C4-2B (cell line): ENCODE data around the gene FCN2.

Experiments used
- H3K27ac ChIP-seq: fragments of 450-650 bp; 2 replicates; pipeline ENCODE4 v1.5.1; 2017
- CTCF ChIP-seq: fragments of 450-650 bp; conservative IDR thresholded peaks from 2 replicates; pipeline ENCODE4 v1.5.1; 2017; ENCODE audit warnings: mild to moderate bottlenecking
- ZFX ChIP-seq: fragments of 450-650 bp; IDR thresholded peaks from 2 replicates; pipeline ENCODE4 v1.6.1; 2017

The FCN2 gene

GRCh38 chr9:134864821-134865190, 15.8 kb upstream of the FCN2 start:
- TF ChIP-seq CTCF (no peak), ZFX (no peak)
- H3K27ac ChIP-seq, result peak overlapping the region; percentile 62

DNA sequence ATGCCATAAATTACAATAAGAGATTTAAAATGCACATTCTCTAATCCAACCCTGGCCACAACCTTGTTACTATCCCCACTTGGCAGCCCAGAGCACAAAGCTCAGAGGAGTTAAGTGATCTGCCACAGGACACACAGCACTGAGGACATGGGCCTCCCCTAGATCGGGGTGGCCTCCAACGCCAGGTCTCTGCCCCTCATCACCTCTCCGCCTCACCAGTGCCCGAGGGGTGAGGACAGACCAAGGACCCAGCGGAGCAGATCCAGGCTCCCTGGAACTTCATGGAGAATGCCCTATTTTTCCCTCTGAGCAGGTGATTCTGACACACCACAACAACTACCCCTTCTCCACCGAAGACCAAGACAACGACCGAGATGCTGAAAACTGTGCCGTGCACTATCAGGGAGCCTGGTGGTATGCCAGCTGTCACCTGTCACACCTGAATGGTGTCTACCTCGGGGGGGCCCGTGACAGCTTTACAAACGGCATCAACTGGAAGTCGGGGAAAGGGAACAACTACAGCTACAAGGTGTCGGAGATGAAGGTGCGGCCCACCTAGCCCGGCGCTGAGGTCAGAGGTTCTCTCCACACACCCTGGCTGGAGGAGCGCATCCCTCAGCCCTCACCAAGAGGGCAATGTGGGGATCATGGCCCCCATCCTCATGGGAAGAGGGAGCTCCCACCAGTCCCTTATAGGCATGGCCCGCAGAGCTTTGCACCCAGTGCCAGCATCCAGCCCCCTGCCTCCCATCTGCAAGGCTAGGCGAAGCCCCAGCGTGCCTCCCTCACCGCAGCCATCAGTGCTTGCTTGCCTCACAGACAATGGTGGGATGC, 12.5 kb upstream of the FCN2 start:
- no peak overlapping the region for H3K27ac ChIP-seq
- TF ChIP-seq ZFX (no peak), CTCF (no peak)

- TF ChIP-seq CTCF (no peak), ZFX (no peak)
- no peak overlapping the region for H3K27ac ChIP-seq
These were observed 11.7 kb upstream of the FCN2 start for GRCh38 chr9:134868751-134869553.

DNA sequence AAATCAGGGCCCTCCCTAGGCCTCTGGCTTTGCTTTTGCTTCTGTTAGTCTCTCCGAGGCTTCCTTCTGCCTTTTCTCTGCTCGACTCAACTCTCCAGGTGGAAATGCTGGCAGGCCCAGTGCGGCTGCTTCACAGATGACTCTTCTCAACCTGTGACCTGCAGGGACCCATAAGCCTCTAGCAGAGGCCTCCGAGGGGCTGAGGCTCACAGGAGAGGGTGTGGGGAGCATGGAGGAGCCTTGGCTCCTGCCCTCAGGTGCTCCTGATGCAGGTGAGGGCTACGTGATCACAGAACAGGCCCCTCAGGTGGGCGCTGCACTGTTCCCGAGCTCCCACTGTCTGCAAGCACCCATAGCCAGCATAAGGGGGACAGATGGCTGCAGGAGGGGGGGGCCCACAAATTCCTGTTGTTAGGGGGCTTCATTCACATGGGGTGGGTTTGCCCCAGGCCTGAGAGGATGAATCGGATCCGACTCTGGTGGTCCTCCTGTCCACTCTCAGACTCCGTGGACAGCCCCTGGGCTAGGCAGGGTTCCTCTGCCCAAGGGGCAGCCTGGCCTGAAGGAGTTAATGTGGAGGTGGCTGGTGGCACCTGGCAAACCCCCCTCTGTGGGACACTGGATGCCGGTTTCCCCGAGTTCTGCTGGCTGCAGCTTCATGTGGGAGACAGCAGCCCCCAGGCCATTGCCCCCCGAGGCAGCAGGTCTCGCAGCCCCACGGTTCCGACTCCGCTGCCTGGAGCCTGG, 10.9 kb upstream of the FCN2 start:
- TF ChIP-seq CTCF, result no peak
- no peak overlapping the region for H3K27ac ChIP-seq

DNA sequence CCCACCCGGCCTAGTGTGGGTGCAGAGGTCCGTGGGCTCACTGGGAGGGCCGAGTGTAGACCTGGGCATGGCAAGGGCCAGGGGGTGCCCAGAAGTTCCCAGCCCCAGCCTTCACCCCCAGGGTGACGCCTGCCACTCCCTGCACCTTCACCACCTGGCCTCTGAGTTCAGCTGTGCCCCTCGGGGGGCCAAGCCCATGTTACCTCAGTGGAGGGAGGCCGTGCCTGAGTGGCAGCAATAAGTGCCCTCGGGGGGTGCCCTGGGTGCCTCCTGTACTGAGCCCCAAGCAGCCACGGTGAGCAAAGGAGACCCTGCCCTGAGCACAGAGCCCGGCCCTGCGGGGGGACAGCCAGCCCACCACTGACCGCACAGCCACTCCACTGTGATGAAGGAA, 10.3 kb upstream of the FCN2 start:
- TF ChIP-seq ZFX, result no peak
- no peak for TF ChIP-seq CTCF
- H3K27ac ChIP-seq, result no peak overlapping the region

GRCh38 chr9:134870746-134871662, 9.6 kb upstream of the FCN2 start:
- TF ChIP-seq CTCF (no peak), ZFX (no peak)
- H3K27ac ChIP-seq, result no peak overlapping the region
